MM.1S (cell line): ENCODE data around the gene SNX19.

ENCODE experiments used
- DNase-seq: peaks from one replicate; pipeline ENCODE4 v3.0.0-alpha.2; 2015
- H2AFZ ChIP-seq: fragments of 300-600 bp; sonication (generic); 2 replicates; pipeline ENCODE4 v1.6.0; 2016; ENCODE audit warnings: antibody characterized with exemption, low read length
- H3F3A ChIP-seq: fragments of 300-600 bp; sonication (generic); 2 replicates; pipeline ENCODE4 v1.6.1; 2016; ENCODE audit warnings: mild to moderate bottlenecking, antibody characterized with exemption, low read length, moderate library complexity, mixed read lengths; ENCODE audit not compliant: insufficient read depth
- H3K27ac ChIP-seq: fragments of 300-600 bp; sonication (generic); 2 replicates; pipeline ENCODE4 v1.5.1; 2016; ENCODE audit warnings: mild to moderate bottlenecking, low read length
- H3K27me3 ChIP-seq: fragments of 300-600 bp; sonication (generic); replicated peaks from 2 replicates; pipeline ENCODE4 v1.6.0; 2016; ENCODE audit warnings: low read length; ENCODE audit not compliant: insufficient read depth
- H3K36me3 ChIP-seq: fragments of 300-600 bp; sonication (generic); replicated peaks from 2 replicates; pipeline ENCODE4 v1.6.1; 2016; ENCODE audit warnings: mild to moderate bottlenecking, low read length, mixed read lengths; ENCODE audit not compliant: insufficient read depth
- H3K4me1 ChIP-seq: fragments of 300-600 bp; sonication (generic); 2 replicates; pipeline ENCODE4 v1.6.1; 2016; ENCODE audit warnings: low read length, mixed read lengths
- H3K4me2 ChIP-seq: fragments of 300-600 bp; sonication (generic); 2 replicates; pipeline ENCODE4 v1.6.0; 2016; ENCODE audit warnings: low read depth, low read length
- H3K4me3 ChIP-seq: fragments of 300-600 bp; sonication (generic); 2 replicates; pipeline ENCODE4 v1.5.1; 2016; ENCODE audit warnings: low read length, mixed read lengths
- H3K79me2 ChIP-seq: fragments of 300-600 bp; sonication (generic); 2 replicates; pipeline ENCODE4 v1.6.1; 2016; ENCODE audit warnings: mixed run types, low read length, mixed read lengths
- H3K9ac ChIP-seq: fragments of 300-600 bp; sonication (generic); 2 replicates; pipeline ENCODE4 v1.6.1; 2016; ENCODE audit warnings: low read length, mixed read lengths
- H3K9me2 ChIP-seq: fragments of 300-600 bp; sonication (generic); replicated peaks from 2 replicates; pipeline ENCODE4 v1.6.1; 2016; ENCODE audit warnings: mild to moderate bottlenecking, low read length, mixed read lengths; ENCODE audit not compliant: insufficient read depth
- H3K9me3 ChIP-seq: fragments of 300-600 bp; sonication (generic); replicated peaks from 2 replicates; pipeline ENCODE4 v1.6.1; 2016; ENCODE audit warnings: mild to moderate bottlenecking, low read length, mixed read lengths; ENCODE audit not compliant: insufficient read depth
- H4K20me1 ChIP-seq: fragments of 300-600 bp; sonication (generic); 2 replicates; pipeline ENCODE4 v1.6.1; 2016; ENCODE audit warnings: mild to moderate bottlenecking, low read length, moderate library complexity, mixed read lengths; ENCODE audit not compliant: insufficient read depth
- CTCF ChIP-seq: fragments of 300-600 bp; sonication (generic); IDR thresholded peaks from 2 replicates; pipeline ENCODE4 v1.5.1; 2016; ENCODE audit warnings: antibody characterized with exemption, low read length, mixed read lengths
- EZH2 ChIP-seq: fragments of 300-600 bp; sonication (generic); optimal IDR thresholded peaks from 2 replicates; pipeline ENCODE3; 2017; ENCODE audit warnings: low read depth, mild to moderate bottlenecking, antibody characterized with exemption, low read length, mixed read lengths
- EZH2phosphoT487 ChIP-seq: fragments of 300-600 bp; sonication (generic); IDR thresholded peaks from 2 replicates; pipeline ENCODE4 v1.6.1; 2018; ENCODE audit warnings: antibody characterized with exemption, low read length

Gene SNX19

GRCh38 chr11:130897262-130898182 lies 18.8 kb downstream of the SNX19 start:
- no peaks in the 10 kb centered on the region for H4K20me1 ChIP-seq
- no peak overlapping the region for H3K27ac ChIP-seq
- no peaks in the 10 kb centered on the region for H3K9me2 ChIP-seq
- 0 out of 2 replicates have a peak, but pooled peaks cover 3% of the 10 kb centered on the region for H3K79me2 ChIP-seq
- peaks cover 12% of the 10 kb centered on the region; the same call in 1 of the 2 replicates for H3K36me3 ChIP-seq
- H3K9ac ChIP-seq, result no peak overlapping the region
- H3K4me2 ChIP-seq, result no peak overlapping the region
- H2AFZ ChIP-seq, result no peak overlapping the region
- H3K9me3 ChIP-seq, result no peaks in the 10 kb centered on the region
- TF ChIP-seq CTCF (no peak), EZH2phosphoT487 (no peak), EZH2 (no peak)
- H3K27me3 ChIP-seq, result no peaks in the 10 kb centered on the region
- DNase-seq, result no peak
- no peaks in the 10 kb centered on the region for H3K4me1 ChIP-seq
- H3F3A ChIP-seq, result no peaks in the 10 kb centered on the region
- H3K4me3 ChIP-seq, result no peak overlapping the region

- H3K36me3 ChIP-seq, result peaks cover 7% of the 10 kb centered on the region; the same call in 1 of the 2 replicates
- no peaks in the 10 kb centered on the region for H3K9me3 ChIP-seq
- no peaks in the 10 kb centered on the region for H4K20me1 ChIP-seq
- no peaks in the 10 kb centered on the region for H3K9me2 ChIP-seq
- H2AFZ ChIP-seq, result no peak overlapping the region
- H3K27ac ChIP-seq, result no peak overlapping the region
- no peaks in the 10 kb centered on the region for H3K4me1 ChIP-seq
- H3K4me2 ChIP-seq, result no peak overlapping the region
- H3K79me2 ChIP-seq, result 0 out of 2 replicates have a peak, but pooled peaks cover 3% of the 10 kb centered on the region
- peak; percentile 58 for DNase-seq
- no peak overlapping the region for H3K9ac ChIP-seq
- no peak for TF ChIP-seq EZH2
- TF ChIP-seq CTCF, result peak; percentile 87
- H3K4me3 ChIP-seq, result no peak overlapping the region
- H3K27me3 ChIP-seq, result no peaks in the 10 kb centered on the region
- H3F3A ChIP-seq, result no peaks in the 10 kb centered on the region
These were observed 21.8 kb downstream of the SNX19 start for GRCh38 chr11:130894322-130895025.

GRCh38 chr11:130892861-130893260 lies 23.4 kb downstream of the SNX19 start:
- Histone ChIP-seq H3K79me2 (0 out of 2 replicates have a peak, but pooled peaks cover 3% of the 10 kb centered on the region), H3K4me3 (no peak overlapping the region), H2AFZ (no peak overlapping the region), H4K20me1 (no peaks in the 10 kb centered on the region), H3K9me2 (no peaks in the 10 kb centered on the region), H3K9me3 (no peaks in the 10 kb centered on the region), H3K27me3 (no peaks in the 10 kb centered on the region), H3K27ac (no peak overlapping the region), H3K4me2 (no peak overlapping the region), H3K36me3 (peaks cover 7% of the 10 kb centered on the region; the same call in 1 of the 2 replicates), H3F3A (no peaks in the 10 kb centered on the region), H3K4me1 (no peaks in the 10 kb centered on the region), H3K9ac (no peak overlapping the region)
- no peak for DNase-seq
- TF ChIP-seq EZH2phosphoT487, result no peak
- TF ChIP-seq CTCF, result no peak
- no peak for TF ChIP-seq EZH2
